ENCODE measurements around the gene CBLC.
A peak's percentile ranks its signal among the peaks of the same experiment; 100 is the strongest.

Gene CBLC

DNA sequence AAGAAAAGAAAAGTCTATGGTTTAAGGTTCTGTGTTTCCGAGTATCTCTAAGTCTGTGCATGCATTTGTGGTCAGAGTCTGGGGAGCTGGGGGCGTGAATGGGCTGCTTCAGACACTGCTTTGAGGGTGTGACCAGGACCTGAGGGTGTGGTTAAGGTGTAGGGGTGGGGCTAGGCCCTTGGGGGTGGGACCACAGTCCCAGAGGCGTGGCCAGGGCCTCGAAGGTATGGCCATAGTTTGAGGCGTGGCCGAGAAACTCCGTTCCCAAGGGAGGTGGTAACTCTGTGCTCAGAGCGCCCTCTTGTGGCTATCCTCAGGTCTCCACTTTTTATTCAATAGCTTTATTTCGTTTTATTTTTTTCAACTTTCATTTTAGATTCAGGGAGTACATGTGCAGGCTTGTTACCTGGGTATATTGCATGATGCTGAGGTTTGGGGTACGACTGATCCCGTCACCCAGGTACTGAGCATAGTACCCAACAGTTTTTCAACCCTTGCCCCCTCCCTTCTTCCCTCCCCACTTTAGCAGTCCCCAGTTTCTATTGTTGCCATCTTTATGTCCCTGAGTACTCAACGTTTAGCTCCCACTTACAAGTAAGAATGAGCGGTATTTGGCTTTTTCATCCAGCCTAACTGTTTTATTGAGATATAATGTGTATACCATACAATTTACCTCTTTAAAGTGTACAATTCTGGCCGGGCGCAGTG is 7.0 kb upstream of the CBLC start (continued):
- TF ChIP-seq ZNF549 (tag by site-specific recombination; IDR thresholded peaks at IDR 0.05) = no peak
- TF ChIP-seq ELK4 (IDR thresholded peaks at IDR 0.05; ENCODE audit: borderline replicate concordance, low read depth, low read length) = no peak
- TF ChIP-seq OSR2 (tag by site-specific recombination; IDR thresholded peaks at IDR 0.05) = no peak
- no peak for TF ChIP-seq ZNF768 (tag by site-specific recombination; IDR thresholded peaks at IDR 0.05)
- no peak for TF ChIP-seq RBAK (tag by site-specific recombination; IDR thresholded peaks at IDR 0.05)
- TF ChIP-seq ZNF544 (tag by site-specific recombination; IDR thresholded peaks at IDR 0.05) = no peak
- TF ChIP-seq ZNF664 (tag by site-specific recombination; IDR thresholded peaks at IDR 0.05) = peak; percentile 87
- no peak for TF ChIP-seq ZBTB20 (tag by site-specific recombination; IDR thresholded peaks at IDR 0.05)
- no peak for TF ChIP-seq ZNF560 (tag by site-specific recombination; IDR thresholded peaks at IDR 0.05; ENCODE audit: borderline replicate concordance)
- TF ChIP-seq CTCF (tag by site-specific recombination; IDR thresholded peaks at IDR 0.05) = peak; percentile 77
- TF ChIP-seq ZNF701 (tag by site-specific recombination; IDR thresholded peaks at IDR 0.05) = no peak
- no peak for TF ChIP-seq ZNF48 (tag by site-specific recombination; IDR thresholded peaks at IDR 0.05)
- TF ChIP-seq SP3 (tag by site-specific recombination; IDR thresholded peaks at IDR 0.05) = peak; percentile 77
- no peak for TF ChIP-seq IKZF3 (tag by site-specific recombination; IDR thresholded peaks at IDR 0.05)
- TF ChIP-seq ZNF155 (tag by site-specific recombination; IDR thresholded peaks at IDR 0.05) = no peak
- 0 out of 2 replicates have a peak, but pooled peaks have one; percentile 12 for TF ChIP-seq PRDM10 (tag by site-specific recombination; IDR thresholded peaks at IDR 0.05)
- TF ChIP-seq ZBTB1 (tag by site-specific recombination; IDR thresholded peaks at IDR 0.05) = no peak
- no peak for TF ChIP-seq ZNF473 (tag by site-specific recombination; IDR thresholded peaks at IDR 0.05)
- TF ChIP-seq ZNF626 (tag by site-specific recombination; IDR thresholded peaks at IDR 0.05) = no peak
- no peak for TF ChIP-seq ZNF530 (tag by site-specific recombination; IDR thresholded peaks at IDR 0.05; ENCODE audit: low read depth)
- TF ChIP-seq, protein P1, sequence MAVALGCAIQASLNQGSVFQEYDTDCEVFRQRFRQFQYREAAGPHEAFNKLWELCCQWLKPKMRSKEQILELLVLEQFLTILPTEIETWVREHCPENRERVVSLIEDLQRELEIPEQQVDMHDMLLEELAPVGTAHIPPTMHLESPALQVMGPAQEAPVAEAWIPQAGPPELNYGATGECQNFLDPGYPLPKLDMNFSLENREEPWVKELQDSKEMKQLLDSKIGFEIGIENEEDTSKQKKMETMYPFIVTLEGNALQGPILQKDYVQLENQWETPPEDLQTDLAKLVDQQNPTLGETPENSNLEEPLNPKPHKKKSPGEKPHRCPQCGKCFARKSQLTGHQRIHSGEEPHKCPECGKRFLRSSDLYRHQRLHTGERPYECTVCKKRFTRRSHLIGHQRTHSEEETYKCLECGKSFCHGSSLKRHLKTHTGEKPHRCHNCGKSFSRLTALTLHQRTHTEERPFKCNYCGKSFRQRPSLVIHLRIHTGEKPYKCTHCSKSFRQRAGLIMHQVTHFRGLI (tag by site-specific recombination; IDR thresholded peaks at IDR 0.05) = no peak
- TF ChIP-seq SETDB1 (IDR thresholded peaks at IDR 0.05; ENCODE audit: insufficient read length, low read length) = no peak
- no peak for TF ChIP-seq ZFP69B (tag by site-specific recombination; IDR thresholded peaks at IDR 0.05)
- no peak for TF ChIP-seq ZNF610 (tag by site-specific recombination; IDR thresholded peaks at IDR 0.05; ENCODE audit: borderline replicate concordance)
- TF ChIP-seq SP2 (tag by site-specific recombination; IDR thresholded peaks at IDR 0.05) = peak; percentile 37
- TF ChIP-seq, protein P2, sequence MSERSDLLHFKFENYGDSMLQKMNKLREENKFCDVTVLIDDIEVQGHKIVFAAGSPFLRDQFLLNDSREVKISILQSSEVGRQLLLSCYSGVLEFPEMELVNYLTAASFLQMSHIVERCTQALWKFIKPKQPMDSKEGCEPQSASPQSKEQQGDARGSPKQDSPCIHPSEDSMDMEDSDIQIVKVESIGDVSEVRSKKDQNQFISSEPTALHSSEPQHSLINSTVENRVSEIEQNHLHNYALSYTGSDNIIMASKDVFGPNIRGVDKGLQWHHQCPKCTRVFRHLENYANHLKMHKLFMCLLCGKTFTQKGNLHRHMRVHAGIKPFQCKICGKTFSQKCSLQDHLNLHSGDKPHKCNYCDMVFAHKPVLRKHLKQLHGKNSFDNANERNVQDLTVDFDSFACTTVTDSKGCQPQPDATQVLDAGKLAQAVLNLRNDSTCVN (tag by site-specific recombination; optimal IDR thresholded peaks at IDR 0.05) = no peak
- TF ChIP-seq ZNF24 (tag by site-specific recombination; IDR thresholded peaks at IDR 0.05) = peak; percentile 42; the same call in 1 of the 2 replicates
- TF ChIP-seq ZNF157 (tag by site-specific recombination; IDR thresholded peaks at IDR 0.05) = no peak
- TF ChIP-seq BCL11A (tag by site-specific recombination; IDR thresholded peaks at IDR 0.05; ENCODE audit: low read depth) = no peak
- TF ChIP-seq ZNF654 (tag by site-specific recombination; IDR thresholded peaks at IDR 0.05; ENCODE audit: low read depth) = peak; percentile 91
- TF ChIP-seq ZNF133 (tag by site-specific recombination; IDR thresholded peaks at IDR 0.05) = no peak
- TF ChIP-seq KLF16 (tag by site-specific recombination; IDR thresholded peaks at IDR 0.05) = peak; percentile 45; the same call in 1 of the 2 replicates
- no peak for TF ChIP-seq GLIS2 (tag by site-specific recombination; IDR thresholded peaks at IDR 0.05)
